SK-N-SH treated with all-trans-retinoic acid at 6 μM for 48 hours (cell line): ENCODE results near the gene CMTM3.
A peak's percentile ranks its signal among the peaks of the same experiment; 100 is the strongest.

ENCODE experiments used
- ATAC-seq: fragments of 200-7000 bp; cut with Tn5 transposase; 3 replicates; pipeline ENCODE4 v1.9.1; 2020; ENCODE audit warnings: mild to moderate bottlenecking, moderate library complexity
- ARNTL ChIP-seq: fragments of 450-650 bp; formaldehyde crosslinking; IDR thresholded peaks from 2 replicates; pipeline ENCODE4 v1.5.0; 2020; ENCODE audit warnings: low read depth, mild to moderate bottlenecking, moderate library complexity, borderline replicate concordance
- CSDC2 ChIP-seq: fragments of 250-450 bp; sonication (Bioruptor Pico); IDR thresholded peaks from 2 replicates; pipeline ENCODE4 v1.5.0; 2020; ENCODE audit warnings: mild to moderate bottlenecking, moderate library complexity
- GLIS3 ChIP-seq: fragments of 250-450 bp; sonication (Bioruptor Pico); IDR thresholded peaks from 2 replicates; pipeline ENCODE4 v1.5.0; 2020; ENCODE audit warnings: mild to moderate bottlenecking, moderate library complexity
- ISL1 ChIP-seq: fragments of 250-450 bp; sonication (Bioruptor Pico); IDR thresholded peaks from 2 replicates; pipeline ENCODE4 v2.1.2; 2022; ENCODE audit warnings: mild to moderate bottlenecking, moderate library complexity
- OSR1 ChIP-seq: fragments of 250-450 bp; sonication (Bioruptor Pico); IDR thresholded peaks from 2 replicates; pipeline ENCODE4 v1.8.0; 2022; ENCODE audit warnings: moderate library complexity, mild to moderate bottlenecking, inconsistent platforms
- PPARA ChIP-seq: fragments of 250-450 bp; sonication (Bioruptor Pico); IDR thresholded peaks from 2 replicates; pipeline ENCODE4 v1.5.0; 2020; ENCODE audit warnings: mild to moderate bottlenecking, borderline replicate concordance
- SNAI2 ChIP-seq: fragments of 250-450 bp; sonication (Bioruptor Pico); IDR thresholded peaks from 2 replicates; pipeline ENCODE4 v1.5.0; 2020; ENCODE audit warnings: mild to moderate bottlenecking, moderate library complexity
- TCF4 ChIP-seq: fragments of 250-450 bp; sonication (Bioruptor Pico); IDR thresholded peaks from 2 replicates; pipeline ENCODE4 v1.8.0; 2021; ENCODE audit warnings: mild to moderate bottlenecking, moderate library complexity, borderline replicate concordance
- TOX ChIP-seq: fragments of 250-450 bp; sonication (Bioruptor Pico); IDR thresholded peaks from 2 replicates; pipeline ENCODE4 v1.8.0; 2021; ENCODE audit warnings: mild to moderate bottlenecking, moderate library complexity, borderline replicate concordance
- TSHZ2 ChIP-seq: fragments of 250-450 bp; sonication (Bioruptor Pico); IDR thresholded peaks from 2 replicates; pipeline ENCODE4 v1.5.0; 2020; ENCODE audit warnings: mild to moderate bottlenecking, moderate library complexity
- ZC3H10 ChIP-seq: fragments of 250-450 bp; sonication (Bioruptor Pico); IDR thresholded peaks from 2 replicates; pipeline ENCODE4 v1.5.1; 2021; ENCODE audit warnings: mild to moderate bottlenecking, moderate library complexity
- ZFP3 ChIP-seq: fragments of 250-450 bp; sonication (Bioruptor Pico); IDR thresholded peaks from 2 replicates; pipeline ENCODE4 v1.5.0; 2020; ENCODE audit warnings: mild to moderate bottlenecking, moderate library complexity
- ZFP30 ChIP-seq: fragments of 450-650 bp; formaldehyde crosslinking; IDR thresholded peaks from 2 replicates; pipeline ENCODE4 v1.5.0; 2022; ENCODE audit warnings: mild to moderate bottlenecking, moderate library complexity
- ZNF565 ChIP-seq: fragments of 450-650 bp; formaldehyde crosslinking; conservative IDR thresholded peaks from 2 replicates; pipeline ENCODE4 v1.5.0; 2020; ENCODE audit warnings: low read depth, mild to moderate bottlenecking, moderate library complexity
- TF ChIP-seq, protein P1 (sequence below): fragments of 250-450 bp; sonication (Bioruptor Pico); IDR thresholded peaks from 2 replicates; pipeline ENCODE4 v1.8.0; 2020; ENCODE audit warnings: mild to moderate bottlenecking, moderate library complexity, borderline replicate concordance
- TF ChIP-seq, protein P2 (sequence below): fragments of 250-450 bp; sonication (Bioruptor Pico); IDR thresholded peaks from 2 replicates; pipeline ENCODE4 v1.8.0; 2021; ENCODE audit warnings: low read depth, mild to moderate bottlenecking, moderate library complexity, borderline replicate concordance

CMTM3 gene

DNA sequence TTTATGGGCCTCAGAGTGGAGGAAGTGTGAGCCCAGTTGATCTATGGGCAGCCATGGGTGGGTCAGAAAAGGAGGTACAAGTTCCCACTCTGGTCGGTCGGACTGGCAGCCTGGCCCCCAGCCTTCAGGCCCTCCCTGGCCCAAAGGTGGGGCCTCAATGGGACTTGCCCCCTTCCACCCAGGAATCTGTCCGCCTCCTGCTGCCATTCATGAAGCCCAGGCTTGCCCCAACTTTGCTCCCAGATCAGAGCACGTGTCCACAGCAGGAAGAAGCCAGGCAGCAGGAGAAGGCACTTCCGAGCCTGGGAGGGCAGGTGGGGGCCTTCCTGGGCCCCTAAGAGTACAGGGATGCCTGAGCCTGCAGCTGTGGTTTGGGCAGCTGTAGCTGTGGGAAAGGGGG lies 3.0 kb upstream of the CMTM3 start (continued):
- TF ChIP-seq, protein P1, sequence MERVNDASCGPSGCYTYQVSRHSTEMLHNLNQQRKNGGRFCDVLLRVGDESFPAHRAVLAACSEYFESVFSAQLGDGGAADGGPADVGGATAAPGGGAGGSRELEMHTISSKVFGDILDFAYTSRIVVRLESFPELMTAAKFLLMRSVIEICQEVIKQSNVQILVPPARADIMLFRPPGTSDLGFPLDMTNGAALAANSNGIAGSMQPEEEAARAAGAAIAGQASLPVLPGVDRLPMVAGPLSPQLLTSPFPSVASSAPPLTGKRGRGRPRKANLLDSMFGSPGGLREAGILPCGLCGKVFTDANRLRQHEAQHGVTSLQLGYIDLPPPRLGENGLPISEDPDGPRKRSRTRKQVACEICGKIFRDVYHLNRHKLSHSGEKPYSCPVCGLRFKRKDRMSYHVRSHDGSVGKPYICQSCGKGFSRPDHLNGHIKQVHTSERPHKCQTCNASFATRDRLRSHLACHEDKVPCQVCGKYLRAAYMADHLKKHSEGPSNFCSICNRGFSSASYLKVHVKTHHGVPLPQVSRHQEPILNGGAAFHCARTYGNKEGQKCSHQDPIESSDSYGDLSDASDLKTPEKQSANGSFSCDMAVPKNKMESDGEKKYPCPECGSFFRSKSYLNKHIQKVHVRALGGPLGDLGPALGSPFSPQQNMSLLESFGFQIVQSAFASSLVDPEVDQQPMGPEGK = no peak
- TF ChIP-seq ZC3H10 (CRISPR knock-in tag) (no peak), ARNTL (no peak)

- TF ChIP-seq ISL1 (0 out of 2 replicates have a peak, but pooled peaks have one; percentile 17), ZFP3 (CRISPR knock-in tag) (0 out of 2 replicates have a peak, but pooled peaks have one; percentile 49), CSDC2 (CRISPR knock-in tag) (peak; percentile 18; the same call in 1 of the 2 replicates), TSHZ2 (0 out of 2 replicates have a peak, but pooled peaks have one; percentile 16), SNAI2 (CRISPR knock-in tag) (peak; percentile 80; the same call in 1 of the 2 replicates), ZFP30 (CRISPR knock-in tag) (no peak)
- TF ChIP-seq, protein P1 = no peak
- TF ChIP-seq, all 23 proteins: peak for 5
- peak; percentile 48 for ATAC-seq
These were observed 748 bp upstream of the CMTM3 start for GRCh38 chr16:66603537-66604375.

DNA sequence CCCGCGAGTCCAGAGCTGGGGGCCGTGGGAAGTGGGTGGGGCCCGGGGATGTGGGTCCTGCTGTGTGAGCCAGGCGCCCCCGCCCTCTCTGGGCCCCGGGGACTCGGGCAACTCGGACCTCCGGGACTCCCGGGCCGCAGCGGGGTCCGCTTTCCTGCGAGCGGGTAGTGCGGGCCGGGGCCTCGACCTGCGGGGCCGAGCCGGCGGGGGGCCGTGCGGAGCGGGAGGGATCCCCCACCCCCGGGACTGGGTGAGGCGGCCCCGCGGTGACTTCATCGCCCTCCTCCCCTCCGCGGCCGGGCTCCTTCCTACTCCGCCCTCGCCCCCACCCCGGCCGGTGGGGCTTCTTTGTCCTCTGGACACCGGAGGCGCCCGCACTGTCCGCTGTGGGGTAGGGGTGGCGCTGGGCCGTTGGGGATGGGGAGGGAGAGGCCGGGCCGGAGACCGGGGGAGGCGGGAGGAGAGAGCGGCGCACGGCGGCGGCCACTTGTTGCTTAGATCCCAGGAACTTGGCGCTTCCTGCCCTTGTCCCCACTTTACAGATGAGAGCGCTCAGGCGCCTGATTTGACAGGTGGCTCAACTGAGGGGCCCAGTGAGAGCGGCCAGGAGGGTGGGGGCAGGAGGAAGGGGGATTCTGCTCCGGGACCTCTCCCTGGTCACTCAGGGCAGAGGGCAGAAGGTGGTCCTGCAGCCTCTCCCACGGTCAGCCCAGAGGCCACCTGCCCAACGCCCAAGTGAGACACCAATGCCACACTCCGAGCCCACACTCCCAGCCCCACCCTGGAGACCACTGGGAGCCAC lies 874 bp downstream of the CMTM3 start:
- TF ChIP-seq GLIS3 (CRISPR knock-in tag) = 0 out of 2 replicates have a peak, but pooled peaks have one; percentile 82
- TF ChIP-seq CSDC2 (CRISPR knock-in tag) = 0 out of 2 replicates have a peak, but pooled peaks have one; percentile 39
- TF ChIP-seq OSR1 (CRISPR knock-in tag) = no peak
- ATAC-seq = peak; percentile 45

DNA sequence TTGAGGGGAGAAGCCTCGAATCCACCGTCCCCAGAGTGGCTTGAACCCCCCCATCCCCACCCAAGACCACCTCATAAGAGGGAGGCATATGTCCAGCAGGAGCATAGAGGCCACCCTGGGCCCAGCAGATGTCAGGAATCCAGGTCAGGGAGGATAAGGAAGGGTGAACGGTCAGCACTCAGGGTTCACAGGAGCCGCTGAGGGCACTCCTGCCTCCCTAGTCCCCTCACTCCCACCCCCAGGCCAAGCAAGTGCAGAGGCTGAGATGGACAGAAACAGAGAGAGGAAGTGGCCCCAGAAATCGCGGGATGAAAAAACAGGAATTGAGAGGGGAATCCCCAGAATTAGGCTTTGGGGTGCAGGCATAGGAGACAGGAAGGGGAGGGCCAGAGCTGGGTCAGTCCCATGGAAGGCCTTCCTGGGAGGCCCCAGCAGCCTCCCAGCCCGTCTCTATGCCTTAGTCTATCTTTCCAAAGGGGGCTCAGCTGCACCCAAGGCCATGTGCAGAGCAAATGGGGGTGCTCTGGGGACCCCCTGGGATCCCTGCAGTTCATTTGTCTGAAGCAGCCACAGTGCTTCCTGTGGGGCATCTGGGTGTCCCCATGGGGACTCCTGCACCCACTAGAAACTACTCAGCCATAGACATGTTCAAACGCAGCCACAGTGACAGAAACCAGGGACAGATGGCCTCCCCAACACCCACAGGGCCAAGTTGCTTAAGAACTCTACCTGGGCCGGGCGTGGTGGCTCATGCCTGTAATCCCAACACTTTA lies 1.7 kb downstream of the CMTM3 start:
- ATAC-seq = no peak
- TF ChIP-seq TCF4 (no peak), PPARA (CRISPR knock-in tag) (no peak), ARNTL (no peak), TSHZ2 (no peak), ZNF565 (CRISPR knock-in tag) (no peak), ZC3H10 (CRISPR knock-in tag) (no peak), SNAI2 (CRISPR knock-in tag) (no peak), CSDC2 (CRISPR knock-in tag) (no peak), TOX (CRISPR knock-in tag) (no peak), ISL1 (no peak)
- TF ChIP-seq, protein P2, sequence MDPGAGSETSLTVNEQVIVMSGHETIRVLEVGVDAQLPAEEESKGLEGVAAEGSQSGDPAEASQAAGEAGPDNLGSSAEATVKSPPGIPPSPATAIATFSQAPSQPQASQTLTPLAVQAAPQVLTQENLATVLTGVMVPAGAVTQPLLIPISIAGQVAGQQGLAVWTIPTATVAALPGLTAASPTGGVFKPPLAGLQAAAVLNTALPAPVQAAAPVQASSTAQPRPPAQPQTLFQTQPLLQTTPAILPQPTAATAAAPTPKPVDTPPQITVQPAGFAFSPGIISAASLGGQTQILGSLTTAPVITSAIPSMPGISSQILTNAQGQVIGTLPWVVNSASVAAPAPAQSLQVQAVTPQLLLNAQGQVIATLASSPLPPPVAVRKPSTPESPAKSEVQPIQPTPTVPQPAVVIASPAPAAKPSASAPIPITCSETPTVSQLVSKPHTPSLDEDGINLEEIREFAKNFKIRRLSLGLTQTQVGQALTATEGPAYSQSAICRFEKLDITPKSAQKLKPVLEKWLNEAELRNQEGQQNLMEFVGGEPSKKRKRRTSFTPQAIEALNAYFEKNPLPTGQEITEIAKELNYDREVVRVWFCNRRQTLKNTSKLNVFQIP (CRISPR knock-in tag) = no peak
